Suprapubic skin (tissue), 4 donors: ENCODE results near the gene ANKRD40.

ENCODE experiments used
- POLR2A ChIP-seq, 2 donors: fragments of 450-650 bp; IDR thresholded peaks; one replicate each; pipeline ENCODE4 v1.6.1; 2017; ENCODE audit warnings: antibody characterized with exemption in 2 of 2, mild to moderate bottlenecking in 2 of 2, moderate library complexity in 2 of 2
- POLR2AphosphoS5 ChIP-seq, 3 donors: sonication (generic); formaldehyde crosslinking; IDR thresholded peaks; one replicate each; pipeline ENCODE4 v1.6.1; 2017; ENCODE audit warnings: antibody characterized with exemption in 3 of 3
- TF ChIP-seq, protein P1 (sequence below), 2 donors: fragments of 200-600 bp in 1 of 2; fragments of 450-650 bp in 1 of 2; sonication (generic) in 1 of 2; IDR thresholded peaks; one replicate each; pipeline ENCODE4 v1.5.1; 2016 to 2019; ENCODE audit warnings: antibody characterized with exemption in 2 of 2, mild to moderate bottlenecking in 1 of 2, moderate library complexity in 1 of 2

- TF ChIP-seq POLR2AphosphoS5 (IDR thresholded peaks at IDR 0.05), result no peak
- no peak for TF ChIP-seq POLR2A (IDR thresholded peaks at IDR 0.05)
- TF ChIP-seq, protein P1, sequence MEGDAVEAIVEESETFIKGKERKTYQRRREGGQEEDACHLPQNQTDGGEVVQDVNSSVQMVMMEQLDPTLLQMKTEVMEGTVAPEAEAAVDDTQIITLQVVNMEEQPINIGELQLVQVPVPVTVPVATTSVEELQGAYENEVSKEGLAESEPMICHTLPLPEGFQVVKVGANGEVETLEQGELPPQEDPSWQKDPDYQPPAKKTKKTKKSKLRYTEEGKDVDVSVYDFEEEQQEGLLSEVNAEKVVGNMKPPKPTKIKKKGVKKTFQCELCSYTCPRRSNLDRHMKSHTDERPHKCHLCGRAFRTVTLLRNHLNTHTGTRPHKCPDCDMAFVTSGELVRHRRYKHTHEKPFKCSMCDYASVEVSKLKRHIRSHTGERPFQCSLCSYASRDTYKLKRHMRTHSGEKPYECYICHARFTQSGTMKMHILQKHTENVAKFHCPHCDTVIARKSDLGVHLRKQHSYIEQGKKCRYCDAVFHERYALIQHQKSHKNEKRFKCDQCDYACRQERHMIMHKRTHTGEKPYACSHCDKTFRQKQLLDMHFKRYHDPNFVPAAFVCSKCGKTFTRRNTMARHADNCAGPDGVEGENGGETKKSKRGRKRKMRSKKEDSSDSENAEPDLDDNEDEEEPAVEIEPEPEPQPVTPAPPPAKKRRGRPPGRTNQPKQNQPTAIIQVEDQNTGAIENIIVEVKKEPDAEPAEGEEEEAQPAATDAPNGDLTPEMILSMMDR (IDR thresholded peaks at IDR 0.05), result no peak
These were observed 12.4 kb upstream of the ANKRD40 start for GRCh38 chr17:50719924-50720794.
